Measurements from ENCODE around the gene SGPP2.

- TF ChIP-seq CTCF (conservative IDR thresholded peaks at IDR 0.05) (peak; percentile 35), EZH2 (IDR thresholded peaks at IDR 0.05; ENCODE audit: low read depth) (no peak)
These were observed 59.2 kb downstream of the SGPP2 start for GRCh38 chr2:222483513-222484039.

All from PC-9 (cell line).